ENCODE results near the gene SPAM1. TPM values are rescaled to one million over a fixed set of nuclear protein-coding genes. Genes with fewer than 3 reads are reported as not detected.

SPAM1 gene
- total and polyA plus RNA-seq, 10 donors: not detected

DNA sequence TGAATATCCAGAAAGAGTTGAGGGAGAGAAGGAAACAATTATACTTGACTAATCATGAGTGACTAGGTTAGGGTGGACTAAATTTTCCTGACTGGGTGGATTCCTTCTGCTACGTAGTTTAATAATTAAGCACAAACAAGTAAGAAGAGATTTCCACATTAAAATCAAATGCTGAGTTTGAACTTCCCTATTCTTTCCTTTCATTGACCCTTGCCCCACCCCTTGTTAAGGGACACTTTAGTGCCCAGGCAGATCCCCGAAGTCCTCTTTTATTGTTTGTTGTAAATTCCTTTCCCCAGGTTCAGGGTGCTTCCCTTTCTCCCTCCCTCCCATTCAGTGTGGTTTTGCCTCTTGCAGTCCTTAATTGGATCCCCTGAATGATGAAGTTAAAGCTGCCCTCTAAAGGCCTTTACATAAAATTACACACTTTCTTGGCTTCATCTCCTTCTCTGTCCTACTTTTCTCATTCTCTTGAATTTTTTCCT is 8.8 kb upstream of the SPAM1 start:
- Histone ChIP-seq H3K27me3 (replicated peaks in 1 of 7) (no peaks in the 10 kb centered on the region), H3K9me3 (no peaks in the 10 kb centered on the region), H3K4me1 (no peaks in the 10 kb centered on the region), H3K4me3 (no peak overlapping the region), H3K27ac (no peak overlapping the region), H3K36me3 (no peaks in the 10 kb centered on the region)
- TF ChIP-seq POLR2A (IDR thresholded peaks at IDR 0.05): no peak
- no peak for TF ChIP-seq POLR2AphosphoS5 (IDR thresholded peaks at IDR 0.05)
- no peak for TF ChIP-seq CTCF (IDR thresholded peaks at IDR 0.05 in 8 of 11, conservative IDR thresholded peaks at IDR 0.05 in 3 of 11)
- 37 to 50% (median 41%) methylated on average over 2 of the region's 2 CpGs for WGBS, 5 donors
- intact Hi-C loops (cut with DNase I; ENCODE audit: low total_unique reads): no loop called here
- no peak for DNase-seq

GRCh38 chr7:123917878-123918277 is 7.2 kb upstream of the SPAM1 start:
- H3K27me3 ChIP-seq (replicated peaks in 1 of 7): no peaks in the 10 kb centered on the region
- intact Hi-C loops (cut with DNase I; ENCODE audit: low total_unique reads): no loop called here
- TF ChIP-seq POLR2A (IDR thresholded peaks at IDR 0.05) (no peak), CTCF (IDR thresholded peaks at IDR 0.05 in 8 of 11, conservative IDR thresholded peaks at IDR 0.05 in 3 of 11) (no peak), POLR2AphosphoS5 (IDR thresholded peaks at IDR 0.05) (no peak)
- H3K4me3 ChIP-seq: no peak overlapping the region
- no peaks in the 10 kb centered on the region for H3K36me3 ChIP-seq
- 90 to 98% (median 94%) methylated on average over 12 of the region's 12 CpGs for WGBS, 5 donors
- no peaks in the 10 kb centered on the region for H3K9me3 ChIP-seq
- H3K27ac ChIP-seq: no peak overlapping the region
- no peaks in the 10 kb centered on the region for H3K4me1 ChIP-seq
- no peak for DNase-seq

- H3K4me1 ChIP-seq: no peaks in the 10 kb centered on the region
- no peak for DNase-seq
- H3K36me3 ChIP-seq: no peaks in the 10 kb centered on the region
- no peaks in the 10 kb centered on the region for H3K27me3 ChIP-seq (replicated peaks in 1 of 7)
- H3K4me3 ChIP-seq: no peak overlapping the region
- no peak overlapping the region for H3K27ac ChIP-seq
- intact Hi-C loops (cut with DNase I; ENCODE audit: low total_unique reads): no loop called here
- TF ChIP-seq POLR2A (IDR thresholded peaks at IDR 0.05) (no peak), POLR2AphosphoS5 (IDR thresholded peaks at IDR 0.05) (no peak), CTCF (IDR thresholded peaks at IDR 0.05 in 8 of 11, conservative IDR thresholded peaks at IDR 0.05 in 3 of 11) (no peak)
- WGBS, 5 donors: 84 to 86% (median 85%) methylated on average over 8 of the region's 8 CpGs
- H3K9me3 ChIP-seq: no peaks in the 10 kb centered on the region
Observed at GRCh38 chr7:123918309-123918708, 6.7 kb upstream of the SPAM1 start.

- H3K36me3 ChIP-seq: no peaks in the 10 kb centered on the region
- intact Hi-C loops (cut with DNase I; ENCODE audit: low total_unique reads): no loop called here
- TF ChIP-seq POLR2A (IDR thresholded peaks at IDR 0.05) (no peak), CTCF (IDR thresholded peaks at IDR 0.05 in 8 of 11, conservative IDR thresholded peaks at IDR 0.05 in 3 of 11) (no peak), POLR2AphosphoS5 (IDR thresholded peaks at IDR 0.05) (no peak)
- H3K27ac ChIP-seq: no peak overlapping the region
- no peaks in the 10 kb centered on the region for H3K27me3 ChIP-seq (replicated peaks in 1 of 7)
- no peaks in the 10 kb centered on the region for H3K9me3 ChIP-seq
- no peak for DNase-seq
- 87 to 91% (median 89%) methylated on average over 4 of the region's 4 CpGs for WGBS, 5 donors
- H3K4me3 ChIP-seq: no peak overlapping the region
- no peaks in the 10 kb centered on the region for H3K4me1 ChIP-seq
Observed at GRCh38 chr7:123923599-123923998, 1.4 kb upstream of the SPAM1 start.
